Activated CD8-positive, alpha-beta memory T cell treated with anti-CD3 and anti-CD28 coated beads, Interleukin-2, amount 50 U/mL, for 1 hour (primary cell): ENCODE data around the gene TFB2M.

ENCODE experiments used
- DNase-seq: peaks from one replicate; pipeline ENCODE4 v3.0.0-alpha.2; 2020; ENCODE audit errors: extremely low read depth

The TFB2M gene

DNA sequence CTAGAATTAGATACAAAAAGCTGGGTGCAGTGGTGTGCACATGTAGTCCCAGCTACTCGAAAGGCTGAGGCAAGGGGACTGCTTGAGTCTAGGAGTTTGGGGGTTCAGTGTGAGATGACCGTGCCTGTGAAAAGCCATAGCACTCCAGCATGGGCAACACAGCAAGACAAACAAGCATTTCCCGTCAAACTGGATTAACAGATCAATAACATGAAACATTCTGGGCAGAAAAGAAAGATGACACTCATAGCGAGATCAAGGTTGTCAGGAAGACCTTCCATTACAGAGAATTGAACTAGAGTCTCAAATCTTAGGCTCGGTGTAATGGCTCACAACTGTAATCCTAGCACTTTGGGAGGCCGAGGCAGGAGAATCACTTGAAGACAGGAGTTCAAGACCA is 14.0 kb downstream of the TFB2M start:
- no peak for DNase-seq

DNA sequence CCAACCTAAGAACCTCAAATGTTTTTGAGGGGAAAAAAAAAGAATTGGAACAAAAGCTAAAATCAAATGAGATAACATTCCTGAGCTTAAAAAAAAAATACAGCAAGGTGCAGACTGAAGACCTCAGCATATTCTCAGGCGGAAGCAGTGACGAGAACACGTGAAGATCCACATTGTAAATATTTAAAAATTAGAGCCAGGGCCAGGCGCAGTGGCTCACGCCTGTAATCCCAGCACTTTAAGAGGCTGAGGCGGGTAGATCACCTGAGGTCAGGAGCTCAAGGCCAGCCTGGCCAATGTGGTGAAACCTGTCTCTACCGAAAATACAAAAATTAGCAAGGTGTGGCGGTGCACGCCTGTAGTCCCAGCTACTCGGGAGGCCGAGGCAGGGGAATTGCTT is 15.7 kb downstream of the TFB2M start:
- no peak for DNase-seq

DNA sequence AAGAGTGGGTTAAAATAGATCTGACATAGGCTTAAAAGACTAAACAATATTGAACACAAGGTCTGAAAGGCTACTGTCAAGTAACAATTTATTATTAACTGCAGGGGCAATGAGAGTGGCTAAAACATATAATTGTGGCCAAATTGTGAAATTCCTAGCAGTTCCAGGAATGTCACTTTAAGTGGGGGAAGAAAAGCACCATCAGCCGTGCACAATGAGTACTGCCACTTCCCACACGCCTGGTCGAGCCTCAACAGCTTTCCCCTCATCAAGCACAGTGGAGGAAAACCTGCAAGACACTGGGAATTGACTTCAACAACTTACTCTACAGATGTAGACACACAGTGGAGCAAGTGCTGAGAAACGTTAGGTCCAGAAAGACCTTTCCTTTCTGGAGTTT is 16.4 kb downstream of the TFB2M start:
- DNase-seq = no peak

DNA sequence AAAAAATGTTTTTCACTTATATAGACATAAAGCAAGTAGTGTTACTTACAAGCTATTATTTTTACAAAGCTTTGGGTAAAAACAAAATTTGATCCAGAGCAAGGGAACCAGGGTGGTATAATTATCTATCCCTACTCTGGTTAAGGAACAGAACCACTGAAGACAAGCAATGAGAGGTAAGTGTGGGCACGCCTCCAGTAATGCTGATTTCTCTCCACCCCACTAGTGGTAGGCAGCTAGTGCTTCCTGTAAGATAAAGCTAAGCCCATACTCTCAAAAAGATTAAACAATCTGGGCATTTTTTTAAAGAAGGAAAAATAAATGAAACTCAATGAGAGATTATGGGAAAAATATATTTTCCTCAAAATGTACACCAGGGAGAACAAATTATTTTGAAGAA is 22.1 kb downstream of the TFB2M start:
- DNase-seq = no peak

DNA sequence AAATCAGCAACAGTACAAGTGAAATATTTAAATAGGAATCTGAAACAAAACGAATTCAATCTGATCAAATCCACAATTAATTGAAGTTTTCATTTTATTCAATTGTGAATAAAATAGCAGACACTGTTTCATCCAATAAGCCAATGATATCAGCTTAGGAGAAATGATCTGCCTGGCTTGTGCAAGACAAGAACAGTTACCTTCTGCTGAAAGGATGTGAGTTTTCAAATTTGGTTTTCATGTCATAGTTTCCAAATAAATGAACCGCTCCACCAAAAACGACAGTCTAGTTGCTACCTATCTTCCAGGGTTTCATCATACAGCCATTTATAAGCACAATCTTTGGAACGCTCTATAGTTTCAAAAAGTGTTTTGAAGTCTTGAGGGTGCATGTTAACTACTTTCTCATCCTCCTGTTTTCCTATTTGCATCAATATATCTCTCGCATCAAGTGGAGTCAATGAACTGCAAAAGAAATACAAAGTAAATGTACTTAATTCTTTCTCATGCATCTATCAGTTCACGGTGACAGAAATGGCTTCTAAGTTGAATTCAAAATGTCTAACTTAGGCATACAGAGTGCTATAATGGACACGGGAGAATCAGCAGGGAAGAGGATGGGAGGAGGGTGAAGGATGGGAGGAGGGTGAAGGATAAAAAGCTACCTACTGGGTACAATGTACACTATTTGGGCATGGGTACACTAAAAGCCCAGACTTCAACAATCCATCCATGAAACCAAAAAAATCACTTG is 25.1 kb downstream of the TFB2M start:
- no peak for DNase-seq

DNA sequence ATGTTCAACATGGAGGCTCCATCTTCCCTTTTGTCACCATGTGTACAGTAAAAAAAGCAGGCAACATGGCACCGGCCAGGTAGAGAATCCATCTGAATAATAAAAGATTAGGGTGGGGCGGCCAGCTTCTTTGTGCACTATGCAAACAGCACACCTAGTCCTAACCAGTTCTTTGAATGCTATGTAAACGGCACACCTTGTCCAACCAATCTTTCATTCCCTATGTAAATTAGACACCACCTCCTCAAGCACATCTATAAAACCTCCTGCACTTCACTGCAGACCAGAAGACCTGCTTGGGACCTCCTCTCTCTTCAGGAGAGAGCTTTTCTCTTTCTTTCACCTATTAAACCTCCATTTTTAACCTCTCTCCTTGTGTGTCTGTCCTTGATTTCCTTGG is 28.2 kb downstream of the TFB2M start:
- DNase-seq = no peak

DNA sequence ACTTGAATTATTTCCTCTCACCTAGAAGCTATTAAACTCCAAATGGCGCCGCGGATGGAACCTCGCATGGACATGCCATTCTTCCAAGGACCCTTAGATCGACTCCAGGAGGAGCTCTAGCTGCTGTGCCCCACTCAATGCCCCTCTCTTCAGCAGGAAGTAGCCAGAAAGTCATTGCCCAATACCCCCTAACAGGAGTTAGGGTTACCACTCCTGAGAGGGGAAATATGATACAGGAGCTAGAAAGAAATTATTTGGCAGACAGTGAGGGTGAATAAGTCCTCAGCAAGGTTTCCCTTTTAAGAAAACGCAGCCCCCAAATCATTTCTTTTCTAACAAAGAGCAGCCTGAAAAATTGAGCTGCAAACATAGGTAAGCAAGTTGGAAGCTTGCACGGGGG is 28.6 kb downstream of the TFB2M start:
- no peak for DNase-seq

DNA sequence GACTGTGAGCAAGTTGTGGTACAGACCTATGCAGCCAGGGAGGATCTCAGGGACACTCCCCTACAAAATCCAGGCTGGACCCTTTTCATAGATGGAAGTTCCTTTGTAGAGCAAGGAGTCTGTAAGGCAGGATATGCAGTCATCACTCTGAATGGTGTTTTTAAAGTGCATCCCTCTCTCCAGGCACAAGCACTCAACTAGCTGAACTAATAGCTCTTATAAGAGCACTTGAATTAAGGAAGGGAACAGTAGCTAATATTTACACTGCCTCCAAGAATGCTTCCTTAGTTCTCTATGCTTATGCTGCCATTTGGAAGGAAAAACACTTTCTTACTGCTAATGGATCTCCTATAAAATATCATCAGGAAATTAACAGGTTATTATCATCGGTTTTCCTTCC is 31.9 kb downstream of the TFB2M start:
- DNase-seq = no peak

GRCh38 chr1:246533371-246533905 is 32.6 kb downstream of the TFB2M start:
- no peak for DNase-seq

DNA sequence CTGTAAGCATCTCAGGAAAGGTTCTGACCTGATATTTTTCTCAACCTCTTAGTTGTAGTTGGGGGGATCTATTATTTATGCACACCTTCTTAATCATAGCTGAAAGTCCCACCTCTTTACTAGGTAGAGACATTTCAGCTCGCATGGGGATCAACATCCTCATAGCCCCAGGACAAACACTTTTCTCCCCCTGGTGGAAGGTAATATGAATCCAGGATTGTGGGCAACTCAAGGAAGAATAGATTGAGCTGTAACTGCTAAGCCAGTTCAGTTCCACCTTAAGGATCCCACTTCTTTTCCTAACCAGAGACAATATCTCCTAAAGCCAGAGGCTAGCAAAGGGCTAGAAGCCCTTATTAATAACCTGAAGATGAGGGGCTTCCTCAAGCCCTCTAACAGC is 33.5 kb downstream of the TFB2M start:
- DNase-seq = no peak

- no peak for DNase-seq
These were observed 35.6 kb downstream of the TFB2M start for GRCh38 chr1:246530482-246530881.

GRCh38 chr1:246528933-246529731 is 36.9 kb downstream of the TFB2M start:
- DNase-seq = no peak

DNA sequence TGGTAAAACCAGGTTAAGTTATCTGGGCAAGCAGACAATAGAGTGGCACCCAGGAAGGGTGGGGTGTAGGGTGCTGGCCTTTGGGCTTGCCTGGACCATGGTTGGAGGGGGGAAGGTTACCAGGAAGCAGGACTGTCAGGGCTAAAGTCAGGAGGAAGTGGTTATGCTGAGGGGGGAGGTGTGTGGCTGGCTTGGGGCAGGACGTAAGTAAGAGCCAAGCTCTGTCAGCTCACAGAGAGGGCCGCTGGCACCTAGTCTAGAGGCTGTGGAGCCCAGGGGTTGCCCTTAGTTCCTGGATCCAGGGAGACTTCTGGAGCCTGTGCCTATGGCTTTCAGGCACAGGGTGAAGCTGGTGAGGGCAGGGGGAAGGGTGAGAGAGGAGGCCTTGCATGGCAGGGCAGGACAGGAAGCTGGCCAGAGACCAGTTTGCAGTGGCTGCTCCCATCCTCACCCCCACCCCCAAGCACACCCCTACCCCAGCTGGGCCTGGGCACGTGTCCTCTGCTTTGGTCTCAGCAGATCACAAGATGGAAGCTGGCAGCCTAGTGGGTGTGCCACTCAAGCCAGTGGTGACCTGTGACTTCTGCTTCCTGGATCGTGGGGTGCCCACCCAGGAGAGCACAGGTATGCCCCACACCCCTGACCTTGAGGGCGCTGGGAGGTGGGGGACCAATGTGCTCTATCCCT is 38.5 kb downstream of the TFB2M start:
- no peak for DNase-seq

- no peak for DNase-seq
These were observed 39.1 kb downstream of the TFB2M start for GRCh38 chr1:246526915-246527314.

DNA sequence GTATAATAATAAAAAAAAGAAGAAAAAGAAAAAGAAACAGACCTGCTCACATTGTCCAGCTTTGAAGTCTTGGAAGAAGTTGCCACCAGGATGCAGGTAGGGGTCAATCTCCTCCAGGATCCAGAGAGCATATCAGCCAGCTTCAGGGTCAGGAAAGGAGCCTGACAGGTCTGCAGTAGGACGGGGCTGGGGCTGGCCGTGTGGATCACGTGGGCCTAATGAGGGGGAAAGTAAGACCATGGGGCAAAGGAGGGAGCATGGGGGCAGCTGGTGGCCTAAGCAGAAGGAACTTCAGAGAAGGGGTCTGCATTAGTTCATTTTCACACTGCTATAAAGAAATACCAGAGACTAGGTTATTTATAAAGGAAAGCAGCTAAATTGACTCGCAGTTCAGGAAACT is 39.7 kb downstream of the TFB2M start:
- no peak for DNase-seq

GRCh38 chr1:246519514-246519913 is 46.5 kb downstream of the TFB2M start:
- no peak for DNase-seq

DNA sequence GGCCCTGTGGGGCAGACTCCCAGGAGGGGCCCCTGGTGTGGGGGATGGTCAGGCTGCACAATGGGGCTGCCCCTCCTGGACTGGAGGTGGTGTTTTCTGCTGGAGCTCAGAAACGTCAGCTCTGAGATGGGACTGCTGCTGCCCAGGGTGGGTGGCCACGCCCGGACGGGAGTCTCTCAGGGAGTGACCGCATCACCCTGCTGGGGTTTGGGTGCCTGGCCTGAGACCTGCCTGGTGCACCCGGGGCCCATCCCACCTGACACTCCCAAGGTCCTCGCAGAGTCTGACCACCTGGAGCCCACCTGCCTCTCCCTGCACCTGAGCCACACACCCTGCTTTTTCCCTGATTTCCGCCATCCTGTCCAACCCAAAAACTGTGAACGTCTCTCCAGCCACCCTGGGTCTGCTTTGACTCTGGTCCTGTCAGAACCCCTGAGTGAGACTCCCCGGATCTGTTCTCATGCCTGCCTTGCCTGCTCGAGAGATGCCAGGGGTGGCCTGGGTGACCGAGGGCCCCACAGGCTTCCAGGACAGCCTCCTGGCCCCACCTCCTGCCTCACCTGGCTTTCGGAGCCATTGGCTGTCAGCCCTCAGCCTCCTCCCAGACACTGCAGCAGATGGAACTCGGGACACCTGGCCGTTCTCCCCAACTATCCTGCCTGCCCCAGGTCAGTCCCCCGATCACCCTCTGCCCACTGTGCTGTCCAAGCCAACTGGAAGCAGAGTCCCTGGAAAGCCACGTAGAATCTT is 47.4 kb downstream of the TFB2M start:
- DNase-seq = no peak

DNA sequence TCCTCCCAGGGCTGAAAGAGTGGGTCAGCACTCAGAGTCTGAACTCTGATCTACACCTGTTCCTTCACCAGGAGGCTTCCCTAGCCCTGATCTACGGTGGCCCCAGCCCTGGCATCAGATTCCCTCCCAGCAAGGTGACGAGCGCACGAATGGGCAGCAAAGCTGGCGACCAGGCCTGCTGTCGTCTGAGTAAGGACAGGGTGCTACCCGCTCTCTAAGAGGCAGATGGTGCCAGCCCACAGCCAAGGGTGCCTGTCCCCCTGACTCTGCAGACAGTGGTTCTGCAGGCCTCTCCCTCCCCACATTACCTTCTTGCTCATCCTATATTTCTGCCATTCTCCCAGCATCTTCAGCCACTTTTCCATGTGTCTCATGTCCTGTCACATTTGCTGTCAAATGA is 48.7 kb downstream of the TFB2M start:
- no peak for DNase-seq

DNA sequence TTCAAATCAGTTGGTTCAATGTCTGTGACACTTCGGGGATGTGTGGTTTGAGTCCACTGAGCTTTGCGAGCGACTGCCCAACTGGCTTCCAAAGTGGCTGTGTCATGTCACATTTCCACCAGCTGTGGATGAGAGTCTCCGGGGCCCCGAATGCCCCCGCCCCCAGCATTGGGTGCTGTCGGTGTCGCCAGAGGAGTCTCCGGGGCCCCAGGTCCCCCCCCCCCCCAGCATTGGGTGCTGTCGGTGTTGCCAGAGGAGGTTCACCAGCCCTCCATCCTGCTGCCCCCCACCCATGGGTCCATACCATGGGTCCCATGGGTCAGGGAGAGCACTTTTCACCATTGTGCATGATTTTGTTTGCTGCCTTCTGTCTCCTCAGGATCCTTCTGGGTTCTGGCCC is 49.9 kb downstream of the TFB2M start:
- DNase-seq = no peak

DNA sequence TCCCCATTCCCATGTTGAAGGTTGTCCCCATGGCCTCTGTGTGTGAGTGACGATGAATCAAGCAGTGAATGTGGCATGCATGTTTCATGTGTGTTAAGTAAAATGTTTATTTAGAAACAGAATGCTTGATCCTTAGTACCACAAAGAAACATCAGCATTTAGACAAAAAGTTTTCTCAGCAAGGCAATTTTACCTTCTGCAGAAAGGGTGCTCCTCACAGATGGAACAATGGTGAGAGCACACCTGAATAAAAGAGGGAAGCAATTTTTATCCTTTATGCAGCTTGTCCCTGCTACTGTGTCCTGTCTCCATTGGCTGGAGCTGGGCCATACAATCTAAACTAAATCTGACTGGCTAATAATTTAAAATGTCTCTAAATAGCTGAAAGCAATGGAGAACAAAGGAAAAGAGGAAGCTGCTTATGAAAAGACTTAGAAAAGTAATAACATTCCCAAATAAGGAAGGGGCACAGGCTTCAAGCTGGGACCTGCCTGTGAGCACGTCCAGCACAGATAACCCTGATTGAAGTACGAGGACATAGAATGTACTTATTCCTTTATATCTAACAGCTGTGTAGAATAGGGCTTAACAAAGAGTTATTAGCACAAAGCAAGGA is 50.6 kb downstream of the TFB2M start:
- no peak for DNase-seq

- no peak for DNase-seq
These were observed 52.3 kb downstream of the TFB2M start for GRCh38 chr1:246513619-246514343.
